ENCODE results near the gene SIGLEC5.

GRCh38 chr19:51626675-51627074 lies 3.5 kb downstream of the SIGLEC5 start:
- no peak for TF ChIP-seq CTCF (IDR thresholded peaks at IDR 0.05)
- TF ChIP-seq POLR2A (IDR thresholded peaks at IDR 0.05), result no peak
